B cell (primary cell): Measurements from ENCODE around the gene FOXN3. TPM values are rescaled to one million over a fixed set of nuclear protein-coding genes. Genes with fewer than 3 reads are reported as not detected.

Source experiments
- ATAC-seq: fragments of 200-7000 bp; cut with Tn5 transposase; one replicate; pipeline ENCODE4 v1.10.0; 2021; ENCODE audit warnings: low read depth, mild to moderate bottlenecking, moderate number of reproducible peaks, moderate library complexity
- CTCF ChIA-PET: fragments of 350-600 bp; sonication (Branson Sonifier 250); formaldehyde crosslinking; loops from one replicate; lab custom pipeline; 2021; ENCODE audit warnings: antibody characterized with exemption, inconsistent platforms; lab: Charles Lee
- POLR2A ChIA-PET: fragments of 350-600 bp; sonication (Branson Sonifier 250); formaldehyde crosslinking; loops from one replicate; lab custom pipeline; 2021; ENCODE audit warnings: antibody characterized with exemption; lab: Charles Lee
- DNase-seq: peaks from one replicate; pipeline ENCODE4 v3.0.0; 2013
- H2AFZ ChIP-seq: 2 replicates; pipeline ENCODE4 v1.6.1; 2012; ENCODE audit warnings: mild to moderate bottlenecking, low read depth, low read length; ENCODE audit not compliant: insufficient read depth, poor library complexity, severe bottlenecking
- H3K27ac ChIP-seq, 2 donors: 1 replicate in 1 of 2; 2 replicates in 1 of 2; pipeline ENCODE4 v1.5.1; 2012 to 2013; ENCODE audit warnings: low read length in 2 of 2, mild to moderate bottlenecking in 2 of 2, moderate library complexity in 1 of 2
- H3K27me3 ChIP-seq, 4 experiments: fragments of 200-600 bp in 1 of 4; sonication (generic) in 1 of 4; replicated peaks in 1 of 4; 1 replicate in 2 of 4; 2 replicates in 2 of 4; pipeline versions ENCODE4 v1.6.1 to v1.7.0; 2013 to 2016; ENCODE audit warnings: low read length in 3 of 4, mild to moderate bottlenecking in 2 of 4, mixed read lengths in 1 of 4, moderate library complexity in 1 of 4; ENCODE audit not compliant: insufficient read depth in 4 of 4, control insufficient read depth in 3 of 4; ENCODE audit errors: control extremely low read depth in 1 of 4
- H3K36me3 ChIP-seq, 2 experiments: replicated peaks in 1 of 2; 1 replicate in 1 of 2; 2 replicates in 1 of 2; pipeline versions ENCODE4 v1.6.1 to v1.7.1; 2013; ENCODE audit warnings: low read length in 1 of 2; ENCODE audit not compliant: insufficient read depth in 2 of 2, control insufficient read depth in 1 of 2; ENCODE audit errors: control extremely low read depth in 1 of 2, extremely low read depth in 1 of 2
- H3K4me1 ChIP-seq, 2 donors: fragments of 200-600 bp in 1 of 2; sonication (generic) in 1 of 2; 1 replicate in 1 of 2; 2 replicates in 1 of 2; pipeline versions ENCODE4 v1.5.1 to v1.6.1; 2013 to 2017; ENCODE audit warnings: low read length in 2 of 2; ENCODE audit not compliant: control insufficient read depth in 2 of 2, insufficient read depth in 2 of 2
- H3K4me2 ChIP-seq: replicated peaks from 2 replicates; pipeline ENCODE3; 2012; ENCODE audit warnings: mild to moderate bottlenecking, low read depth, low read length; ENCODE audit not compliant: poor library complexity, severe bottlenecking
- H3K4me3 ChIP-seq, 5 experiments: fragments of 200-600 bp in 1 of 5; sonication (generic) in 1 of 5; 1 replicate in 3 of 5; 2 replicates in 2 of 5; pipeline versions ENCODE4 v1.5.1 to v1.7.0; 2011 to 2016; ENCODE audit warnings: low read length in 4 of 5, mild to moderate bottlenecking in 4 of 5, low read depth in 2 of 5, control low read depth in 1 of 5, moderate library complexity in 1 of 5; ENCODE audit not compliant: insufficient read depth in 1 of 5; ENCODE audit errors: control extremely low read depth in 1 of 5, extremely low read depth in 1 of 5
- H3K79me2 ChIP-seq: fragments of 200-600 bp; sonication (generic); one replicate; pipeline ENCODE4 v1.6.0; 2016; ENCODE audit warnings: low read length; ENCODE audit not compliant: control insufficient read depth, insufficient read depth
- H3K9ac ChIP-seq: fragments of 200-600 bp; sonication (generic); 2 replicates; pipeline ENCODE4 v1.6.1; 2017; ENCODE audit warnings: mild to moderate bottlenecking, low read length, moderate library complexity
- H3K9me3 ChIP-seq, 3 donors: one replicate each; pipeline versions ENCODE4 v1.6.1 to v1.7.1; 2013; ENCODE audit warnings: low read length in 2 of 3; ENCODE audit not compliant: control insufficient read depth in 2 of 3, insufficient read depth in 1 of 3; ENCODE audit errors: control extremely low read depth in 1 of 3
- H4K20me1 ChIP-seq: 2 replicates; pipeline ENCODE4 v1.6.0; 2012; ENCODE audit warnings: mild to moderate bottlenecking, low read length; ENCODE audit not compliant: insufficient read depth, control insufficient read depth, poor library complexity, severe bottlenecking
- H3K27ac Mint-ChIP-seq: one replicate; pipeline ENCODE4 v1.8.0; 2021; ENCODE audit warnings: mixed read lengths
- H3K27me3 Mint-ChIP-seq: one replicate; pipeline ENCODE4 v1.8.0; 2021; ENCODE audit warnings: mixed read lengths
- H3K4me1 Mint-ChIP-seq: one replicate; pipeline ENCODE4 v1.8.0; 2021; ENCODE audit warnings: mixed read lengths
- H3K4me3 Mint-ChIP-seq: one replicate; pipeline ENCODE4 v1.8.0; 2021; ENCODE audit warnings: mixed read lengths
- H3K9me3 Mint-ChIP-seq: one replicate; pipeline ENCODE4 v1.8.0; 2022; ENCODE audit warnings: mixed read lengths; ENCODE audit not compliant: insufficient read depth
- EZH2 ChIP-seq: IDR thresholded peaks from 2 replicates; pipeline ENCODE4 v1.6.1; 2012; ENCODE audit warnings: borderline replicate concordance, low read depth, mild to moderate bottlenecking, moderate library complexity, low read length; ENCODE audit not compliant: insufficient read depth, poor library complexity, severe bottlenecking
- WGBS: methylation state at CpG from one replicate; pipeline ENCODE4 v1.1.5; 2013; ENCODE audit warnings: missing lambda C conversion rate; ENCODE audit not compliant: insufficient coverage; 5-methylcytosine and 5-hydroxymethylcytosine counted together
- intact Hi-C: fragments of 100-400 bp; cut with micrococcal nuclease; formaldehyde crosslinking; loops from one replicate; pipeline ENCODE4 v1.10.0; 2022
- polyA plus RNA-seq: library from polyadenylated mRNA; depleted of rRNA; stranded (reverse); fragments of >200 nt; gene quantifications from 2 replicates; pipeline ENCODE4 v1.2.3, GENCODE V29; 2012
- total RNA-seq, 2 donors: library from RNA; stranded (reverse); fragments of 120-200 nt in 1 of 2; gene quantifications; 1 replicate in 1 of 2; 2 replicates in 1 of 2; pipeline versions ENCODE4 v1.2.3 to v1.2.4, GENCODE V29; 2013 to 2022
- TF ChIP-seq, protein P1 (sequence below): fragments of 200-600 bp; IDR thresholded peaks from one replicate; pipeline ENCODE4 v1.8.0; 2022; ENCODE audit warnings: antibody characterized with exemption, mild to moderate bottlenecking

Gene FOXN3
- total and polyA plus RNA-seq, 2 donors (not counting 1 experiment from before 2014, with no cell fraction given): 80.6 to 98.2 TPM

DNA sequence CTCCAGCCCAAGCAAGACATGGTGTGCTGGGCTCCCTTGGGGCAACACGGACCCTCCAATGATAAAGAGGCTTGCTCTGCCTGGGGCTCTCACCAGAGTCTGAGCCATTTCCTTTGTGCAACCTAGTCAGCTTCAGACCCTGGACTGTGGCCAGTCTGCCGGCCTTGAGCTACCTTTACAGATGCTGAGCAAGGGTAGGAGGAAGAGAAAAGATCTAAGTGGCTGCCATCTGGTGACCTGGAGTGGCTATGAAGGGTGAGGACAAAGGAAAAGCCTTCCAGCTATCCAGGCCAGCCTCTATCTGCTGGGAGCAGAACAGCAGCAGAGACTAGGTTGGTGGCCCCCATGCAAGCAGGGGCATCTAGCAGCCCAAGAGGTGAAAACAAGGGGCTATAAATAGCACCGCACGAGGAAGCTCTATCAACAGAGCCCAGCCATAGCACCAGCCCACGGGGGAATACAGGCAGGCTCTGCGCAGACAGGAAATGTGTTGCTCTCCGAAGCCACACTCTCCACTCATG lies 230.1 kb downstream of the FOXN3 start:
- H3K27me3 ChIP-seq: no peaks in the 10 kb centered on the region
- peak overlapping the region; percentile 75 for H3K4me2 ChIP-seq
- peak overlapping the region; percentile 34 to 64 for H3K27ac ChIP-seq
- DNase-seq (peak; percentile 54), ATAC-seq (peak; percentile 89)
- H3K9me3 Mint-ChIP-seq: no peaks in the 10 kb centered on the region
- H3K4me1 Mint-ChIP-seq: peaks cover 42% of the 10 kb centered on the region
- H4K20me1 ChIP-seq: no peaks in the 10 kb centered on the region
- WGBS: 0% methylated on average over 7 of the region's 7 CpGs
- H3K27me3 Mint-ChIP-seq: no peaks in the 10 kb centered on the region
- ChIA-PET POLR2A (interaction anchor here (0.5 to 1.2 kb wide), 5 partner anchors 10 to 242 kb away, joined by 3 to 6 read pairs (median 4); no protein-coding TSS in a partner anchor), CTCF (interaction anchor here (0.8 to 2.9 kb wide), 6 partner anchors 9 to 581 kb away, joined by 3 to 25 read pairs (median 4); no protein-coding TSS in a partner anchor)
- H3K9me3 ChIP-seq: no peaks in the 10 kb centered on the region
- H3K4me3 Mint-ChIP-seq: peak overlapping the region; percentile 79
- TF ChIP-seq, protein P1, sequence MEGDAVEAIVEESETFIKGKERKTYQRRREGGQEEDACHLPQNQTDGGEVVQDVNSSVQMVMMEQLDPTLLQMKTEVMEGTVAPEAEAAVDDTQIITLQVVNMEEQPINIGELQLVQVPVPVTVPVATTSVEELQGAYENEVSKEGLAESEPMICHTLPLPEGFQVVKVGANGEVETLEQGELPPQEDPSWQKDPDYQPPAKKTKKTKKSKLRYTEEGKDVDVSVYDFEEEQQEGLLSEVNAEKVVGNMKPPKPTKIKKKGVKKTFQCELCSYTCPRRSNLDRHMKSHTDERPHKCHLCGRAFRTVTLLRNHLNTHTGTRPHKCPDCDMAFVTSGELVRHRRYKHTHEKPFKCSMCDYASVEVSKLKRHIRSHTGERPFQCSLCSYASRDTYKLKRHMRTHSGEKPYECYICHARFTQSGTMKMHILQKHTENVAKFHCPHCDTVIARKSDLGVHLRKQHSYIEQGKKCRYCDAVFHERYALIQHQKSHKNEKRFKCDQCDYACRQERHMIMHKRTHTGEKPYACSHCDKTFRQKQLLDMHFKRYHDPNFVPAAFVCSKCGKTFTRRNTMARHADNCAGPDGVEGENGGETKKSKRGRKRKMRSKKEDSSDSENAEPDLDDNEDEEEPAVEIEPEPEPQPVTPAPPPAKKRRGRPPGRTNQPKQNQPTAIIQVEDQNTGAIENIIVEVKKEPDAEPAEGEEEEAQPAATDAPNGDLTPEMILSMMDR: no peak
- no peak for TF ChIP-seq EZH2
- intact Hi-C loops: loop anchor here (2.0 kb wide), 2 partner anchors 116 to 534 kb away; no protein-coding TSS in a partner anchor
- H3K4me3 ChIP-seq: peak overlapping the region in 1 of 5 experiments; percentile 11
- peak overlapping the region; percentile 30 for H2AFZ ChIP-seq
- H3K4me1 ChIP-seq: peaks cover 21 to 24% of the 10 kb centered on the region in 2 donors
- peaks cover 30% of the 10 kb centered on the region for H3K79me2 ChIP-seq
- H3K9ac ChIP-seq: peak overlapping the region; percentile 30
- peak overlapping the region; percentile 94 for H3K27ac Mint-ChIP-seq
- peaks cover 6 to 41% of the 10 kb centered on the region in 2 experiments for H3K36me3 ChIP-seq
